ENCODE data around the gene PGM2L1.
"Not testable (repeated sequence)": the region's sequence is repeated elsewhere in the genome, so short reads cannot be mapped to it uniquely, and the experiment has no call there.

Gene PGM2L1

DNA sequence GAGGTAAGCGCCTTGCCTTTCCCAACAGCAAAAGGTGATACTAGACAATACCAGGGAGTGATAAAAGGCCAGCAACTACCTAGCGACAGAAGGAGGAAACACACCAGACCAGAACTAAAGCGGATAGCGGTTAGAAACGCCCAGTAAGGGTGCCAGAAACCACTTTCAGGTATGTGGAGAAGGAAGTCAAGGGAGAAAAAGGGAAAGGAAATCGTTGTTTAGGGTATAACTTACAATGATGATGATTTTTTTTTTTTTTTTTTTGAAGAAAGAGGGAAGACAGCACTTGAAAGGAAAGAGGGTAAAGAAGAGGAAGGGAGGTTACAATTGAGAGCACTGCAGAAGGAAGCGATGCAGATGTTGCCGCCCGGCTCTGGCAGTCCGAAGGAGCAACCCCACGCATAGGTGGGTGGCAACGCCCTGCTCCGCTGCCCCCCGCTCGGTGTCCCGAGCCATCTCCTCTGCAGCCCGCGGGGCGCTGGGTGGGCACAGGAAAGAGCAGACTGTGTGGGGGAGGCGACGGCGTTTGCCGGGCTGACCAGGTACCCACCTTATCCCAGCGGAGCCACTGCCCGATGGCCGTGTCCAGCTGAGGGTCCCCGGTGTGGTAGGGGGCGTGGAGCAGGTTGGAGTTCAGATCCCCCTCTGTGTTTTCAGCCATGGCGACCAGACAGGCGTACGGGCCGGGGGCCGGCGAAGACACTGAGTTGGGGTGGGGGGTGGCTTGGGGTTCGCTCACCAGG is 561 bp downstream of the PGM2L1 start:
- DNase-seq = peak; percentile 27

DNA sequence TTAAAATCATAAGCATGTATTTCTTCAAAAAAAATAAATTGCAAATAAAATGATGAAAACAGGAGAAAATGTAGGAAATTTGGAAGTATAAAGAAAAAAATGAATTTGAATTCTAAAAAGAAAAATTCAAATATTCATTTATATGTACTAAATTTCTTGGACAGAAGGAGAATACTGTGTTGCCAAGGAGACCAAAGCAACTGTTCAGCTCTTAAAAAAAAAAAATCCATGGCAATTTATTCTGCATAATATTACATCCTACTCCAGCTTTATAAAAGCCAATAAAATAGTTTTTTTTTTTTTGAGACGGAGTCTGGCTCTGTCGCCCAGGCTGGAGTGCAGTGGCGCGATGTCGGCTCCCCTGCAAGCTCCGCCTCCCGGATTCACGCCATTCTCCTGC is 6.0 kb downstream of the PGM2L1 start:
- no peak for DNase-seq

DNA sequence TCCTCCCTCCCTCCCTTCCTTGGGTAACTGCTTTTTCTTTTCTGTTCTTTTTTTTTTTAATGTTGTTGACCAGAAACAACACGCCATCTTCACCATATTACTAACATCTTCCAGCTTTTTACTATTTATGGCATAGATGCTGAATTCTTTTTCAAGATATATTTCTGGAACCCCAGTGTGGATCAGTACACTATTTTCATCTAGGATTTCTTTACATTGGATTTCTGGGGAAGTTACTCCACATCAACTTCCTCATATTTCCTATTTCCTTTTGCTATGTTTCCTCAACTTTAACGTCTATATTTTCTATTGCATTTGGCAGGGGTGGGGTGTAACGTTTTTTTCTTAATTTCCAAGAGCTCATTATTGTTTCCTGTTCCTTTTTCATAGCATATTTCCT is 7.0 kb downstream of the PGM2L1 start:
- DNase-seq = no peak

DNA sequence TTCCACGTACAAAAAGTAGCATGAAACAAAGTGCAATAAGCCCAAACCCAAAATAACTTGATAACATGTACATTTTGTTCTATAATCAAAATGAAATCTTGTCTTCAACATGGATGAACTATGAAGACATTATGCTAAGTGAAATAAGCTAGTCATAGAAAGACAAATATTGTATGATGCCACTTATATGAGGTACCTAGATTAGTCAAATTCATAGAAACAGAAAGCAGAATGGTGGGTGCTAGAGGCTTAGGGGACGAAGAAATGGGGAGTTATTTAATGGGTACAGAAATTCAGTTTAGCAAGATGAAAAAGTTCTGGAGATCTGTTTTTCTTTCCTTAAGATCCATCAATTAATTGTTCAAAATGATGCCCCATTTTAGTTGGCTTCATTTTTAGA is 7.5 kb downstream of the PGM2L1 start:
- DNase-seq = no peak

DNA sequence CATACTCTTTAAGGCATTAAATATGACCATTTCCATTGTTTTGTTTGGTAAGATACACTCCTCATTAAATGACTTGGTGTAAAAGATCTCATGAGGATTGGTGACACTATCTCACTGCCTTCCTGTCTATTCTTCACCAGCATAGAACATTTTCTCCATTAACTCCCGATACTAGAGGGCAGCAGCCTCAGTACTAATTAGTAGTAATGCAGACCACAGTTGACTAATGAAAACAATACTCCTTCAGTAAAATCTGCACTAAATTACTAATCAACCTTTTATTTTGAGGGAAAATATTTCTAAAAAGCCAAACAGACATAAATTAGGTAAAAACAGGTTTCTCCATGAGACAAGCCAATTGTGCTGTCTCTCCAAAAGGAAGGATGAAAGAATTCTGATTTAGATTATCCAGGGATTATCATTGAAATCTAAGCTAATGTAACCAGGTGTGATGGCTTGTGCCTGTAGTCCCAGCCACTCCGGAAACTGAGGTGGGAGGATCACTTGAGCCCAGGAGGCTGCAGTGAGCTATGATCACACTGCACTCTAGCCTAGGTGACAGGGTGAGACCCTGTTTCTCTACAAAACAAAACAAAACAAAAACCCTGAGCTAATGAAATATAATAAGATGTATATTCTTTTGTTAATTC is 9.4 kb downstream of the PGM2L1 start:
- DNase-seq = peak; percentile 65

DNA sequence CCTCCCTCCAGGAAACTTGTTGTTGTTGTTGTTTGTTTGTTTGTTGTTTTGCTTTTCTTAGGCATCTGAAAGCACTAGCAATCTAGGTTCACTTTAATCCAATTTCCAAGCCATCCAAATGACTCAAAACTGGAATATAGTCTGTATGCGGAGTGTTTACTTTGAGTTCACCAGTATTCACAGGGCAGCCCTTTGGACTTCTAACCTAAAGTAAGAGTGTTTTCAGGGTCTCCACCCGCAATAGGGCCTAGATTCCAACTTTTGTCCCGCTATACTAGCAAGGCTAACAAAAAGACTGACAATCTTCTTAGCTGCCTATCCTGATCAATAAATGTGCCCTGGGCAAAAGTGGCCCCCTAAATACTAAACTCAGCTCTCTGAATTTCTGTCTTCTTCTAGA is 13.6 kb downstream of the PGM2L1 start:
- no peak for DNase-seq

DNA sequence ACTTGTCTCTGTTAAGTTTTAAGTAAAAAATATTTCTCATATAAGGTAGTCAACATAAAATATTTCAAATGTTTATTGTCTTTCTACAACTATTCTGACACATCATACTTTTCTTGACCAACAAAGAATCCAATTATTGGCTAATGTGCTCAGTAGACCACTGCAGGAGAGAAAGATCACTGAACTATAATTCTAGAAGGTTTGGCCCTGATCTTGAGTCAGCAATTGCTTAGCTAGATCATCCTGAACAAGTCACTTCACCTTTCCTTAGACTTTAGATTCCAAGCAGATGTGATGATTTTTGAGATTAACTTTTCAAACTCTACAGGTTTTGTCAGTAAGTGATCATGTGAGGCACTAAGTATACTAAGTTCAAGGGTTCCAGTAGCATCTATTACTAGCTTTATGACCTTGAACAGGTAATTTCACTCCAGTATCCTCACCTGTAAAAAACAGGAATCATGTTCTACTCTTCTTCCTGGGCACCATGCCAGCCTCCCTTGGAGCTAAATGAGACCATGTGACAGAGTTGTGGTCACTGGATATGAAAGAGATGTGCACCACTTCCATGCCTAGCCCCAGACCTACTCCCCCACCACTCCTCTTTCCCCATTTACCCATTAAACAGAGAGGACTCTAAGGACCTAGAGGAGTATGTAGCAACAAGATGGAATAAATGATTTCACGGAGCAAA is 17.3 kb downstream of the PGM2L1 start:
- DNase-seq = no peak

DNA sequence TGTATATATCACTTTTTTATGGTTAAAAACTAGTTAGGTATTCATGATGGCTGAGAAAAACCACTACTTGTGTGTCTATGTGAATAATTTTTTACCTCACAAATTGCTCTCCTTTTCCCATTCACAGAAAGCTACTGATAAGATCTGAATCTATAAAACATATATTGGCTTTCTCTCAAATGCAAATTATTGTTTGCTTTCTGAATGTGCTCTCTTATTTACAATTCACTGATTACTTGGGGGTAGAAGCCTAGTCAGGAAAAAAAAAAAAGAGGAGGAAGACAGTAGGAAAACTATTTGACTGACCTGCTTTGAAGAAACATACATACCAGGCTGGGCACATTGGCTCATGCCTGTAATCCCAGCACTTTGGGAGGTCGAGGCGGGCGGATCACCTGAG is 20.5 kb downstream of the PGM2L1 start:
- DNase-seq = no peak

DNA sequence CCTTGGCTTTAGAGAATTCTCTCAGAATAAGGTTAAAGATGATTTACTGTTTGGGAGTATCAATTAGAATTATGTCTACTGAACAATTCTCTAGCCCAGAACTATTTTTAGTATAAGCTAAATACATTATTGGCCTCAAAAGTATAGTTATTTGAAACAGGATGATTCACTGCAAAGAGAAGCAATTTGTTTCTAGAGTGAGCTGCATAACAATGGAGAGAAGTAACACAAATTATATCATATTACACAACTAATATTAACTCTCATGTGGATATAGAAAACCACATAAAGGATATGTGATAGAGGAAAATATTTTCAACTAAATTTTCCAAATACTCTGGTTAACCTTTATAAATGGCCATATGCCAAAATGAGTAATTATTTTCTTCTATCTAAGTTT is 24.9 kb downstream of the PGM2L1 start:
- no peak for DNase-seq

DNA sequence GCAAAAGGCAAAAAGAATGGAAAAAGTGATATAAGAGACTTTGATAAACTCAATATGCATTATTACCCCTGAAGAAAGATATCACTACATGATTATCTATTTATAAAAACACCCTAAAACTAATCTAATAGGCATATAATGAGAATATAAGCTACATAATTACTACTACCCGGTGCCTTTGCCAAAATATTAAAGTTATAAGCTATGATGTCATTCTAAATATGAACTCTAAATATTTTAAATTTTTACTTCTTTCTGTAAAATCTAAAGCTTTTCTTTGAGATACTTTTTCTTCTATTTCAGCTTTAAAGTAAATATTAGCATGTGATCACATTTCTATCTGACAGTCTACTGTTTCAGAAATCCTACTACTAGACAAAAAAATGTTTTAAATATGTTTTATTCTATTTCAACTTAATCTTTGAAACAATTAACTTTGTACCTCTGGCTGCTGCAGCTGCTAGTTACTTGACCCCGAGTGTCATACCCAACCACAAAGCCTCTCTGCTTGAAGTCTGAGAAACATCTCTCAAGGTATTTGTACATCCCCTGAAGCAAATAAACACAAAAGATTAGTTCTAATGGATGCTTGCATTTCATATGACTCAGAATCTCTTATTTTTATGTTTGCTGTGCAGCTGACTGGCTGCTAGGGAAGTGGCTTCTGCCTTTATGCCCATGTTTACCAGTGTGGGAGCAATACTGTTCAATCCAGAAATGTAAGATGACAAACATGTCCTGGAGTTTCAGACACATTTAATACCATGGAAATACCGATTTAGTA is 26.8 kb downstream of the PGM2L1 start:
- DNase-seq = no peak

DNA sequence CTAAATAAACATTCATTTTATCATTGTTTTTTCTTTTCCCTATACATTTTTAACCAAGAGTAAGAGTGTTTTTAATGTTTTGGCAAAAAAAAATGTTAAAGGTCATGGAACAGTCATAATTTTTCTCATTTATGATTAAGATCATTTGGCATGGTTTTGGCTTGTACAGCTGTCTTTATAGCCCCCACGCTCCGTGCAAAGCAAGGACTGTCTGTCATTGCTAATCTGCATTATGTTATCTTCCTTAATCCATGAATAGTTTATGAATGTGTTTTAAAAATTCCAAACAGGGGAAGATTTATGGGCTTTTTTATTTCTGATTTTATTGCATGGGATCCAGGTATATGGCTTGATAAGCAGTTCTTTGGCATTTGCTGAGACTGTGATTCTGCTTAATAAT is 28.1 kb downstream of the PGM2L1 start:
- no peak for DNase-seq

DNA sequence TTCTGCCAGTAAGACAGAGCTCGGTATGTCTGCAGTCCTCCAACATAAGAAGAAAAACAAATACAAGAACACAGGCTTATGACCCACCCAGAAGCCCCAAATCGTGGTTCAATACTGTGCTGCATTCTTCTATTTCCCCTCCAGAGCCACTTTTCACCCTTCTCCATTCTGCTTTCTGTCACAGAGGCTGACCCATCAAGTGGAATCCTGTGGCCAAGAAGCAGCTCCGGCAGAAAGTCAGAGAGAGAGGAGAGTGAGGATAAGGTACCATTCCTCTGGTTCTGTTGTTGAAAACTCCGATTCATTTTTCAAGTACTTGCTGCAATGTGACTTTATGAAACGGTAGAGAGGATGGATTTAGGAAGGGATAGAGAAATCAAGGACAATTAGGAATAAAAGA is 30.4 kb downstream of the PGM2L1 start:
- DNase-seq = no peak

DNA sequence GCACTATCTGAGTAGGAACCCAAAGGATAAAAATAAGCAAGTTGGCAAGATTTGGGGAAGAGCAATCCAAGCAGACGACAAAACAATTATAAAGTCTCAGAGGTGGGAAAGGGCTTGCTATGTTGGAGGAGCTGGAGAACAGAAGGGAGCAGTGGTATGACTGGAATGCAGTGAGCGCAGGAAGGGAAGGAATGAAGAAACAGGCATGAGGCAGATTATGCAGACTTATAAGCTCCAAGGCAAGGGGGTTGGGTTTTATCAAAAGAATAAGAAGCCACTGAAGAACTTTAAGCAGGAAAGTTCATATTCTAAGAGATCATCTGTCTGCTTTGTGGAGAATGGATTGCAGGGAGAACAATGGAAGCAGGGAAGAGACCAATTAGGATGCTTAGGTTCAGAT is 31.7 kb downstream of the PGM2L1 start:
- DNase-seq = no peak

DNA sequence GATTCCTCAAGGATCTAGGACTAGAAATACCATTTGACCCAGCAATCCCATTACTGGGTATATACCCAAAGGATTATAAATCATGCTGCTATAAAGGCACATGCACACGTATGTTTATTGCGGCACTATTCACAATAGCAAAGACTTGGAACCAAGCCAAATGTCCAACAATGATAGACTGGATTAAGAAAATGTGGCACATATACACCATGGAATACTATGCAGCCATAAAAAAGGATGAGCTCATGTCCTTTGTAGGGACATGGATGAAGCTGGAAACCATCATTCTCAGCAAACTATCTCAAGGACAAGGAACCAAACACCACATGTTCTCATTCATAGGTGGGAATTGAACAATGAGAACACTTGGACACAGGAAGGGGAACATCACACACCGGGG is 32.4 kb downstream of the PGM2L1 start:
- DNase-seq = not testable (repeated sequence)

DNA sequence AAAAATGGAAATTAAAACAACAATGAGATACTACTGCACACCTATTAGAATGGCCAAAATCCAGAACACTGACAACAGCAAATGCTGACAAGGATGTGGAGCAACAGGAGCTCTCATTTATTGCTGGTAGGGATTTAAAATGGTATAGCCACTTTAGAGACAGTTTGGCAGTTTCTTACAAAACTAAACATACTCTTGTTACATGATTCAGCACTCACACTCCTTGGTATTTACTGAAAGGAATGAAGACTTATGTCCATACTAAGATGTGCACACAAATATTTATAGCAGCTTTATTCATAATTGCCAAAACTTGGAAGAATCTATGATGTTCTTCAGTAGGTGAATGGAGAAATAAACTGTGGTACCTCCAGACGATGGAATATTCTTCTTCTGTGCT is 40.8 kb downstream of the PGM2L1 start:
- DNase-seq = no peak

DNA sequence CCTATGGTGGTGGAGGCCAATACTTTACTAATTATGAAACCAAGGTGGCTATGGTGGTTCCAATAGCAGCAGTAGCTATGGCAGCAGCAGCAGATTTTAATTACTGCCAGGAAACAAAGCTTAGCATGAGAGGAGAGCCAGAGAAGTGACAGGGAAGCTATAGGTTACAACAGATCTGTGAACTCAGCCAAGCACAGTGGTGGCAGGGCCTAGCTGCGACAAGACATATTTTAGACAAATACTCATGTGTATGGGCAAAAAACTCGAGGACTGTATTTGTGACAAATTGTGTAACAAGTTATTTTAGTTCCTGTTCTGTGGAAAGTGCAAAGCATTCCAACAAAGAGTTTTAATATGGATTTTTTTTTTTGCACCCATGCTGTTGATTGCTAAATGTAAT is 42.6 kb downstream of the PGM2L1 start:
- no peak for DNase-seq

DNA sequence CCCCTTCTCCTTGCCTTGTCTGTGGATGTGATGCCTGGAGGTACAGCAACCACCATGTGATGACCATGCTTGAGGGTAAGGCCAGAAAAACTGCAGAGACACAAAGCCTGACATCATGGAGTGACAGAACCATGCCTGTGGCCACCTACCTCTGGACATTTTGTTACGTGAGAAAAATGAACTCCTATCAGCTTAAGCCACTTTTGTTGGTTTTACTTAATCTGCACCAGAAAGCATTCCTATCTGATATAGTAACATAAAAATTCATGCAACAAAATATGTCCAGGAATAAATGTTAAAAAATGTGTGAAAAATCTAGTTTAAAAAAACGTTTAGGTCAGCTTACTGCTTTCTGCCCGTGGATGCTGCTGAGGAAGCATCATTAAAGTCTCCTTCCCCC is 44.2 kb downstream of the PGM2L1 start:
- DNase-seq = no peak

DNA sequence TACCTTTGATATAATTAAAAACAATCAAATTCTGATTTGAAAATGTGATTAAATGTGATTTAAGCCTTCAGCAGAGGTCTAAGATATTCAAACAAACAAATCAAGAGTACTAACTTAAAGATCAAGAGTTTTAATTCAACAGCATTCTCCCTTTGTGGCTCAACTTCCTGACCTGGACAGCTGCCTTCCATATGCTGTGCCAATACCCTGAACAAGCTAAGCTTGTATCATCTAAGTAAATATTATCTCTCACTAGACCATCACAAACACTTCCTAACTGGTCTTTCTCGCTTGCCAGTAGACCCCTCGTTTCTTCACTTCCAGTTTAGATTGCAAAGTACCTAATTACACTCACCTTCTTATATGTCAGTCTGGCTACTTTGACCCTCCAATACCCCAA is 50.9 kb downstream of the PGM2L1 start:
- no peak for DNase-seq

DNA sequence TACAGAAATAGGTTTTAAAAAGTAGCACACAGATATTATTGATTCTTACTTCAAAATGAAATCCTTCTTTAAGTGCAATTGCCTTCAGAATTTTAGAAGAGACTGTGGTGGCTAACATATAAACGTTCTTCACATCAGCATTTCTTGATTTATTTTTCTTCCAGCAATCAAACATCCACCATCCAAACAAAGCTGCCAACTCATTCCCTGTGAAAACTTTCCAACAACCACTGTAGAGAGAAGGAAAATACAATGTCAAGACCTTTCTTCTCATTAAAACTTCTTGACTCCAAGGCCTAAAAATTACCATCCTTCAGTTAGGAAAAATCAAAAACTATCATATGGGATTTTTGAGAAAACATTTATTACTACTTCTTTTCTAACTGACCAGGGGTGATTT is 52.8 kb downstream of the PGM2L1 start:
- DNase-seq = no peak

DNA sequence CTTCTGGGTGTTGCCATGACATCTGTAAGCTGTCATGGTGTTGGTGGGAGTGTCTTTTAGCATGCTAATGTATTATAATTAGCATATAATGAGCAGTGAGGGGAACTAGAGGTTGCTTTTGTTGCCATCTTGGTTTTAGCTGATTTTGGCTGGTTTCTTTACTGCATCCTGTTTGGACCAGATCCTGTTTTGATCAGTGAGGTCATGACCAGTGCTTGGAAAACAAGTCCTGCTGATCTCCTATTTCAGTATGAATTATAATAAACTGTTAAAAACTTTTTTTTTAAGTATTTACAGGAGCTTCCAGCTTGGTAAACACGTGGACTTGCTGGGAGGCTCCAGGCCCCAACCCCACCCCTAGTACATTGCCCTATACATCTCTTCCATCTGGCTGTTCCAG is 56.3 kb downstream of the PGM2L1 start:
- no peak for DNase-seq

DNA sequence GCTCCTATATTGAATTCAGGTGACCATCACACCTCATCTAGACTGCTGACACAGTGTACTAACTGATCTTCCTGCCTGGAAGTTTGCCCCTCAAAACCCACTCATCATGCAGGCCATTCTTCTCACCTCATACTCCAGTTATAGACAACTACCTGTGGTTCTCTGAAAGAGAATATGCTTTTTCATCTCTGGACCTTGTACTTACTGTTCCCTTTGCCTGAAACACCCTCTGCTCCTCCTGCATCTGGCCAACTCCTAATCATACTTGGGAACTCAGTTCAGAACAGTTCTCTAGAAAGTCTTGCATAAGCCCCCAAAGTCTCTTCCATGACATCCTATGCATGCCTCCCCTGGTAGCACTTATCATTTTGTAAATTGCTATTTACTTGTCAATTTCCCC is 58.6 kb downstream of the PGM2L1 start:
- no peak for DNase-seq

DNA sequence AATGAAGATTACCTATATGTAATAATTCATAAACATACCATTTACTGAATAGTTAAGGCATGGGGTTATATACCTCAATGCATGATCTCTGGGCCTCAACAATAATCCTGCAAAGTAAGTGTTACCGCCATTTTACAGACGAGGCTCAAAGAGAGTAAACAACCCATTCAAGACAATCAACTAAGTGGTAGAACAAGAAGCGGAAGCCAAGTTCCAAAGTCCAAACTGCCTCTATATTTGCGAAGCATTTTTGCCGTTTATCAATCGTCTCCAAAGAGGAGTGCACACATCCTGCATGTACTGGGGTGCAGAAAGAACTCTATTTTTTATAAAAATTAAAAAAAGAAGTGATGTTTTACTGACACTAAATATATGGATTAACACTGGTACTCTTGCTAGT is 59.3 kb downstream of the PGM2L1 start:
- no peak for DNase-seq

DNA sequence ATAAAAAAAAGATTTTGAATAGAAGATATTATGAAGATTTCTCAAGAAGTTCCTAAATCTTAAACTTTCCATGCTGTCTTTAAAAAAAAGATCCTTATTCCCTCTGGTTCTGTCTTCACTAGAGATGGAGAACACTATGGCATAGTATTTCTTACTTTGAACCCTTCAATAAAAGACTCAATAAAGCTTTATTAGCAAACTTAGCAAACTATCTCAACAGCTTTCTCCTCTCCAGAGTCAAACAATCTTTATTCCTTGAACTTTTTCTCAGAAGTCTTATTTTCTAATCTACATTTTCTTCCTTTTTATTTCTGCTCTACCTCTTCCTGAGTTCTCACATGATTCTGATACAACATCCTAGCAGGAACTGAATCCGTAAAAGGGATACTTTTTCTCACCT is 65.0 kb downstream of the PGM2L1 start:
- no peak for DNase-seq

DNA sequence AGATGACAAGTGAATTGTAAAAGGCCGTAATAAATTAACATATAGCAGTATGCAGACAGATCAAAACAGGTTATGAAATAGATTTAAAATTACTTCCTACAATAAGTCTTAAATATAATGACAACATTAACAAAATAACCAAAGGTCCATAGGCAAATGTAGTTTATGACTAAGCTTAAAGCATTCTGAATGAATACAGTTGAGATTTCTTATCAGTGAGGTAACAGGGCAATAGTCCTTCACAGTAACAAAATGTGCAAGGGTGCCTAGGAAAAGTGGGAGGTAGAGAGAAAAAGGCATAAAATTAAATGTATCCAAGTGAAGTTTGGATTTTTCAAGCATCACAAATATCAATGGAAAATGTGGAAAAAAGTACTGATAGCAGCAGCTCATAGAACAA is 65.9 kb downstream of the PGM2L1 start:
- DNase-seq = no peak

Measured in activated CD4-positive, alpha-beta T cell treated with anti-CD3 and anti-CD28 coated beads, Interleukin-2, amount 50 U/mL, for 1 hour (primary cell).